HG03460 (cell line): Measurements from ENCODE around the gene DMAP1.

Source experiments
- ATAC-seq: cut with Tn5 transposase; IDR thresholded peaks from one replicate; pipeline ENCODE4 v1.9.1; 2021; ENCODE audit not compliant: unreplicated experiment

DMAP1 gene

DNA sequence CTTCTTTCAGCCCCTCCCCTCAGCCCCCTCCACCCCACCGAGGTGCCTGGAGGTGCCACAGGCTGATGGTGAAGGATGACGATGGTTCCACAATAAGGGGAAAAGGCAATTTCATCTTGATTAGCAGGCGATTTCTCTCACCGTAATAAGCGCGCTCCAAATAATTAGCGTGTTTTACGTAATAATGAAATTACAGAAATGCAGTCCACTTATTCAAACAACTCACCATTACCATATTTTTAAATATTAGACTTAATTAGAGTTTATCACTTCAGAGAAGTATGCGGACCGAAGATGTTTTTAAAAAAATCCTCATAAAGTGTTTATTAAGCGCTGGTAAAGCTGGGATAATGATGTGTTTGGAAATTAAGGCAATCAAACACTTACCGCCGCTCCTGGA, 14.9 kb downstream of the DMAP1 start:
- no peak for ATAC-seq

DNA sequence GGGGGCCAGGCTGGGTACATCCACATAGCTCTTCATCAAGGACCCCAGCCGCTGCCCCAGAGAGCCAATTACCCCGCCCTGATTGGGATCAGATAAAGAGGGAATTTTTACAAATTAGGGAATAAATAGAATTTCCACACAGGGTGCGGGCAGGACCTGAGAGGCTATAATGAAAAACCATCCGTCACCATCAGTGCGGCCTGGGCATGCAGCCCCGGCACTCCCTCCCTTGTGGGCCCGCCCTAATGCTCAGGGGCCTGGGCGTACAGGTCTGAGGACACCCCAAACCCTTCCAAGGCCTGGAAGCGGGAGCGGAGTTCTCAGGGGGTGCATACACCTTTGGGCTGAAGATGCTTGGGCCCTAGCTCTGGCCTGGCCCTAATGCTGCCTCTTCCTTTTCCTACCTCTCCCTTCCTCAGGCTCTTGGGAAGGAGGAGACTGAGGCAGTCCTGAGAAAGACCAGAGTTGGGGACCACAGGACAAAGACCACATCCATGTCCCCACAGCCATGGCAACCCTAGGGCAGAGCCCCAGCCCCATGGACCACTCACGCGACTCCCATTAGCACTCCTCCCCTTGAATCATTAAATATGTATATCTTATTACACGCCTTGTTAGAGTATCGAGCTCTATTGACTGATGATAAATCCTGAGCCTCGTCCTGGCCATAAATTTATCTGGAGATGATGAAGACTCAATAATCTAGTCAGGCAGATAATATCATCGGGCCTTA, 16.3 kb downstream of the DMAP1 start:
- no peak for ATAC-seq

DNA sequence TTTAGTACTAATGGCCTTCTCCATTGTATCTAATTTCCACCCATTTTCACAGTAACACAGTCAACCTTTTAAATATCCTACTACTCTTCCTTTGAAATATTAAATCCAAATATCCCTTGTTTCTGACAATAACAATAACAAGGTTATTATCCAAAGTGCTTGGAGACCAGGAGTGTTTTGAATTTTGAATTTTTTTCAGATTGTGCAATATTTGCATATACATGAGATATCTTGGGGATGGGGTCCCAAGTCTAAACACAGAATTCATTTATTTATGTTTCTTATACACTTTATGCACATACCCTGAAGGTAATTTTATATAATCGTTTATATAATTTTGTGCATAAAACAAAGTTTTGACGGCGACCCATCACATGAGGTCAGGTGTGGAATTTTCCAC, 17.5 kb downstream of the DMAP1 start:
- ATAC-seq = no peak

DNA sequence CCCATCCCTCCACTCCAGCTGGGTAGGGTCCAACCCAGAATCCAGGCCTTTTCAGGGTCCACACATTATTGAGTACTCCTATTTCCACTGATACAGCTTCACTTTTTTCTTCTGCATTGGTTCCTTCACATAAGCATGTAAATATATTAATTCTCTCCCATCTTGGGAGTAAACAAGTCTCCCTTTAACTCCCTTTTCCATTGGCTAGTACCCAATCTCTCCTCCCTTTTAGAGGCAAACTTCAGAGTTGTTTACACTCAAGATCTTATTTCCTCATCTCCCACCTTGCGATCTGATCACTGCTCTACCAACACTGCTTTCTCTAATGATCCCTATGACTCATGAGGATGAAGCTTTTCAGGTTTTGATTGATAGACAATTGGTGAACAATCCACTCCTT, 20.3 kb downstream of the DMAP1 start:
- ATAC-seq = no peak

DNA sequence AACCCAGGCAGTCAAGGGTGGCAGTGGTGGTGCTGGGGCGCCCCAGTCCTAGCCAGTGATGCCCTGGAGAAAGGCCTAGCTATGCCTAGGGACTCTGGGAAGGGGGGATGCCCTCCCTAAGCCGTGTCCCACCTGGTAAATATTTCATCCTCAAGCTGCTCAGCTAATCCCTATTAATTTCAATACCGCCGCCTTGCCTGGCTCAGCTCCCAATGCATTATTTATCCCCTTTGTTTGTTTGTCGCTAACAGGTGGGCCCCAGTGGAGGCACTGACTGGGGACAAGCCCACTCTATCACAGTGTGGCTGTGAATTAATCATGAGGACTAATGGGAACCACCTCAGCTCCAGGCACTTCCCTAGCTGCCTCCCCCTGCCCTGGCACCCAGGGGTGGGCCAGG, 22.5 kb downstream of the DMAP1 start:
- no peak for ATAC-seq

DNA sequence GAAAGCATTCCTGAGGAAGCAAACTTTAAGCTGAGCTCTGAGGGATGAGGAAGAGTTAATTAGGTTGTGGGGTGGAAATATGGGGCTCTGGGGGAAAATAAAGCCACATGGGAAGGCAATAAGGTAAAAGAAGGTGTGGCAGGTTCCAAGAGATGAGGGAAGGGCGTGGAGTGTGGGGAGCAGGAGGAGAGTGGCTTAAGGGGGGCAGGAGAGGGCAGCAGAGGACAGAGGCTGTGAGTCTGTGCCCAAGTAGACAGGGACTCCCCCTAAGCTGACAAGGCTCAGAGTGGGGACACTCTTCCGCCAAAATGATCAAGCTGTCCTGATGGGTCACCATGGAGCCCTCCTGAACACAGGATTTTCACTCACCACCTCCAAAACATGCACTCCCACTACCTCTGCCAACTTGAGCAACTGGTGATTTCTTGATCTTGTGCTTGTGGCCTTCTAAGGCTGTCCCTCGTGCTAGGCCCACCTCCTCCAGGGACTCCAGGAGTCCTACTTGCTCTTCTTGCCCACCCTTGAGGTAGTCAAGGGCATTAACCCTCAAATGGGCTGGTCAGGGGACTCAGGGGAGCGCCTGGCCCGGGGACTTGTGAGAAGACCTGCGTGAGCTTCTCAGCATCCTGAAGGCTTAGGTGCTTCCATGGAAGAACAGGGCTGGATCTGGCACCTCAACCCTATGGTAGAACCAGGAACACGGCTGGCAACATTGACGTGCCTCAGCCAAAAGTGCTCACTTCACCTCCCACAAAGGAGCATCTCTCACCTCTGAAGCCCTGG, 23.4 kb downstream of the DMAP1 start:
- ATAC-seq = no peak

DNA sequence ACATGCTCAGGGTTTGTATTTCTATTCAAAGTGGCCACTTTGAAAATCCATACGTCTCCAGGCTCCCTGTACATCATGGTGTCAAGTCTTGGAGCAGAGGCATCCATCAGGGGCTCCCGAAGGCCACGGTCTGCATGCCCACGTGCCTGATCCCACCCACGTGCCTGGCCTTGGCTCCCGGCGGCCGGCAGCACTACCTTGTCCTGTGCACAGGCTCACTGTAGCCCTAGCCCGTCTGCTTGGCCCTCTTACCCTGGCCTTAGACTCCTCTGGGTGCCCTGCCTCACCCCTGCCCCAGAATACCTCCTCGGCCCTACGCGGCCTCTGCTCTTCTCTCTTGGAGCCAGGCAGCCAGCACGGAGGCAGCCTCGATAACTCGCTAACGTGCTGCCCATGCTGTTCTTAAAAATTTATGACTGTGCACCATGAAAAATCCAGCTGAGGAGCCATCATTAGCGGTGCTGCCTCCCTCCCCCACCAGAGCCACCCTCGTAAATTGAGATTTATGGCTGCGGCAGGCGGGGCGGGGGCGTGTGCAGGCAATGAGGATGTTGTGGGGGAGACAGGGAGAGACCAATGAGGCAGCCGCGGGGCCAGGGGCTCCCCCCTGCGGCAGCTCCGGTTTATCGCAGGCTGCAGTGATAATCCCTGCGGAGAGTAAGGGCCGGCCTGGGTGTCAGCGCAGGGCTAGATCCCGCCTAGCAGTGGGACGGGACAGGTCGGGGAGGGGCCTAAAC, 24.6 kb downstream of the DMAP1 start:
- no peak for ATAC-seq

DNA sequence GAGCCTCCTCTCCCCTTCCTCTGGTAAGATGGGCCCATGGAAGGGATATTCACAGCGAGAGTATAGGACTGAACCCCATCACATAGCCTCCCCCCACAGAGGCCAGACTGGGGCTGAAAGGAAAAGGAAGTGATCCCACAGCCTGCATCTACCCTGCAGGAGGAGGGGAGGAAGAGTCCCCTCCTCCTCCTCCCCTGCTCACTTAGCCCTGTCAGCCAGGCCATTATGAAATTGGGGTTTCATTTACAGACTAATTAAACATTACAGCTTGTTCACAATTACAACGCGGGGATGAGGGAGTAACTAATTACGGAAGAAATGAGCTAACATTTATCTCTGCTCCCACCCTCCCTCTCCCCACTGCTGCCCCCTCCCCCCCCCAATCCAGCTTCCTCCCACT, 25.4 kb downstream of the DMAP1 start:
- ATAC-seq = no peak

DNA sequence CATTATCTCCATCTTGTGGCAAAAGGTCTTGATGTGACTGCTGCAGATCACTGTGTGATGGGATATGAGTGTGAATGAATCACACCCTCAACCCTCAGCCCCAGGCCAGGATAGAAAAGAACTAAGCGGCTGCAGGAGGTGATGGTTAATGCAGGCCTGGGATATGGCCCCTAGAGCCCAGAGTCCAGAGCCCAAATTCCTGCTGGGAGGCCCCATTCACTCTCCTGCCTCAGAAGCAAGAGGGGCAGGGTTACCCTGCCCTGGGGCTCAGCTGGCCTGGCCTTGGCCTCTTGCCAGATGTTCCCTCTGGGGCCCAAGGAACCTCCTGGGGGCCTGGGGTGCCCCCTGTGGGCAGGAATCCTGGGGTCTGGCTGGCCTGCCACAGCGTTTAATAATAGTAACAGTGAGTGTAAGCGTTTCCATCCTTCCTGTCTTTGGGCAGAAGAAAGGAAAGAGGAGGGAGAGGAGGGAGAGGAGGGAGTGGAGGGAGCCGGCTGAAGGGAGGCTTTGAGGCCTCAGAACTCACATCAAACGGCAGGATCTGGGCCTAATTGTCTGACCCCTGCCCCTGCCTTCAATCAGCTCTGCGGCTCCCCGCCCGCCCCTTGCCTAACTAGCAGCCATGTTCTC, 26.2 kb downstream of the DMAP1 start:
- no peak for ATAC-seq

DNA sequence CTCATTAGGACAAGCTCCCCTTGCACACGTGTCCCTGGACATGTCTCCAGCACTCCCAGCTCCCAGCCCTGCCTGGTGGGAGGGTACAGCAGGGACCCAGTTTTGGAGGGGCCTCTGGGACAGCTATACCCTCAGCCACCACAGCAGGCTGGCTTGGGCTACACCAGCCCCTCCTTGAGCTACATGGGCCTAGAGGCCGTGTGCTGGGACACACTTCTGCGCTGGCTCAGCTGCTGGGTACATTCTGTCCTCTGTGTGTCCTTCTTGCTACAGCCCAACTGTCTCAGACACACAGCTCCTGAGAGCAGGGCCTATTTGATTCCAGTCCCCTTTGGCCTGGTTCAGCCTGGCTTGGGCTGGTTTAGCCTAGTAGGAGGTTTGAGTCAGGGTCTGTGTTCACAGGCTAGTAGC, 26.7 kb downstream of the DMAP1 start:
- no peak for ATAC-seq

DNA sequence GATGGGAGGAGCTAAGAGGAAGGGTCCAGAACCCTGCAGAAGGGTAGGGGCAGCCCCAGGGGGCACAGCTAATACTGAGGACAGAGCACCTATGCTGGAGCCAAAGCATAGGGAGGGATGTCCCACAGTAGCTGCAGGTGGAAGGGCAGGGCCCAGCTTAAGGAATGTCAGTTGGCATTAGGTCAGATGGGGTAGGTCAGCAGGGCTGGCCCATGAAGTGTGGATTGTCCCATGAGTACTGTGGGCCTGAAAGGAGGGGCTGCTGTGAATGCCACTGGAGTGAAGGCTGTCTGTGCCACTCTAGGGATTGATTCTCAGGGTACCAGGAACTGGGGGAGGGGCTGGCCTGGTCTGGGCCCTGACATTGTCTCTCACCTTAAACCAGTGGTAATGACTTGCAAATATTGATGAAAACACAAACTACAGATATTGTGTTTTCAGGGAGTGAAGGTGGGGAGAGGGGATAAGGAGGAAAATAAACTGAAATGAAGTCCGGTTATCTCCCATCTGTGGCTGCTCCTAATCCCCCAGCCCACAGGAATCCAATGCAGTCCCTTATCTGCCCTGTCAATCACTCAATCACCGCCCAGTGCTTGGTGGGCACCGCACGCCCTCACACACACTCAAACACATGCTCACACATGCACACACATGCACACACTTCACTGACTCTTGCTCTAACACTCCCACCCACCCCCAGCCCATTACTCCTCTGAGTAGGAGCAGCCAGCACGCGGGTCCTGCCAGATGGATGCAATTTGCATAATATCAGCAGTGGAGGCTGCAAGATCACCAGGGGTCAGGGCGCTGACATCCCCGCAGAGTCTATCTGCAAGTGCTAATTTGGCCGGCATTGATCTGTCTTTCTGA, 27.8 kb downstream of the DMAP1 start:
- ATAC-seq = no peak

DNA sequence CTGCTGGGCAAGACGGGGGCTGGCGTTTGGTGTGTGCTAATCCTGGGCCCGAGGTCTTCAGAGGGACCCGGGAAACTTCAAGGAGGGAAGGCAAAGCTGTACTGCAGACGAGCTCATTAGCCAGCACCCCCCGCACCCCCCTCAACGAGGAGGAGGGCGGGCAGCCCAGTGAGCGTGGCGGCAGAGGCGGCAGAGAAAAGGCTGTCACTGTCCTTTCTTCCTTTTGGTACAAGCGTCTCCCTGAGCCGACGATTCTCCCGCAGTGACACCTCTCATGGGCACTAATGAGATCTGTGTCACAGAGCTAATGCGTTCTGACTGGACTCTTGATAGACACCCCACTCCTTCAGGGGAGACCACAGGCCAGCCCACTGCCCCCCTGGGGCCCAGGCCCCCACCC, 29.5 kb downstream of the DMAP1 start:
- ATAC-seq = no peak

DNA sequence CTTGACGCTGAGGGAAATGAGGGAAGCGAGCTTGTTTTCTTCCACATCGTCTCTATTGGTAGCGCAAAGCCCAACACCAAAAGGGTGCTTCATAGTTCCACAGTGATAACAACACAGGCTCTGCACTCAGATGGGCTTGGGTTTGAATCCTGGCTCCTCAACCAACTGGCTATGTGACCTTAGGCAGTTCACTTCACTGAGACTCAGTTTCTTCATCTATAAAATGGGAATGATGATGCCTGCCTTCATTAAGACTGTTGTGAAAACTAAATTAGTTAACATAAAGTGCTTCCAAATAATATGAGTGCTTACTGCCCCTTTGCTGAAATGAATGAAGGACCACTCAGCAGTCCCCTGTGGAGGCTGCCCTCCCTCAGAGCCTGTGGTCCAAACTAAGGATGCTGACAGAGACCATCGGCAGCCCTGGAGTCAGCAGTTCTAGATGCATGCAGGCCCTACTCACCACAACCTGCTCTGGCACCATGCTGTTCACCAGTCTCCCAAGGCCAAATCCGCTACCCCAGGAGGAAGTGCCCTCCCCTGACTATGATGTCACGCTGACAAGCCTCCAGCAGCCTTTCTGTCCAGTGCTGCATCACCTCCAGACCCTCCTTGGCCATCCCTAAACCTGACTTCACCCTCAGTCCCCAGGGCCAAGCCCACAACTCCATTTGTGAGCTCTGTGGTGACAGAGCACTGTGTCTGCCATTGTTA, 30.7 kb downstream of the DMAP1 start:
- no peak for ATAC-seq

DNA sequence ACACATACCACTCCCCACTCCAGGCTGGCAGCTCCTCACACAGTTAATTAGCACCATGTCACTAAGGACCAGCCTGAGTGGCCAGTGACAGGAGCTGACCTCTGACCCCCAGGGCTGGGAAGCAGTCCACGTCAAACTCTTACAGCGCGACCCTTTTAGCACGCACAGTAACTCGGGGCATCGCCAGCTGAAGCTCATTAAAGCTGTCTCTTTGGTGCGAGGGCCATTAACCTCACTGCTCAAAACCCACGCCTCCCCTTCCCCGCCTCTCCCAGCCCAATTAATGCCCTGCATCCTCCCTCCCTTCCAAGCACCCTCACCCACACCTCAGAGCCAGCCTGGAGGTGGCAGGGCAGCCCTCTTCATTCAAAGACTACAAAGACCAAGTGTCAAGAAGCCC, 31.7 kb downstream of the DMAP1 start:
- no peak for ATAC-seq

DNA sequence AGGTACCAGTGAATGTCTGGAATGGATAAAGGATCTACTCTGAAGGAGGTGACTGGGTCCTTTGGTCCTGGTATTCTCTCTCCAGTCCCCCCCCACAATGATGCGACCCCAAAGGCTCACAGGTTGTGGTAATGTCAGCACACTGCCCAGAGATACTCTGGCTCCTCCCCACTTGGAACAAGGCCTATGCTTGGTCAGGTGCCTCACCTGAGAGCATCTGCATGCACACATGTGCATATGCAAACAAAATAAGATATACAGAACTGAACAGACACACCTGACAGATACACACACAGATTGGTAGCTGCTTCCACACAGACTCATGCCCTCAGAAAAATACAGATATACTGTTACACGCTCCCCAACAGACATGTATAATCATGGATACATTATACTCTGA, 33.5 kb downstream of the DMAP1 start:
- no peak for ATAC-seq

DNA sequence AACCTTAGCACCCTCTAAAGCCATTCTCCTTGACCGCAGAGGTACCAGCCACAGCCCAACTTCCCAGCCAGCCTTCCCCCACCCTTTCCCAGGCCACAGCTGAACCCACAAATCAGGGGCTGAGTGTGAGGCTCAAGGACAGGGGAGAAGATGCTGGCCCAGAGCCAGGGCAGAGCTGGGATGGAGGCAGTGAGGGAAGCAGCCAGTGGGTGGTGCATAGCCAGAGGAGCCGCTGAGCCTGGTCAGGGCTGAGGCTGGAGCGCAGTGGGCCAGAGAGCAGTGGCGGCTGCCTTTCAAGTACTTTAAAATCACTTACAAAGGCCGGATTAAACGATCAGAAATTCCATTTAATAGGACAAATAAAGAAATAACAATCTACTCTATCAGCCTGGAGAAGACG, 36.3 kb downstream of the DMAP1 start:
- ATAC-seq = no peak

DNA sequence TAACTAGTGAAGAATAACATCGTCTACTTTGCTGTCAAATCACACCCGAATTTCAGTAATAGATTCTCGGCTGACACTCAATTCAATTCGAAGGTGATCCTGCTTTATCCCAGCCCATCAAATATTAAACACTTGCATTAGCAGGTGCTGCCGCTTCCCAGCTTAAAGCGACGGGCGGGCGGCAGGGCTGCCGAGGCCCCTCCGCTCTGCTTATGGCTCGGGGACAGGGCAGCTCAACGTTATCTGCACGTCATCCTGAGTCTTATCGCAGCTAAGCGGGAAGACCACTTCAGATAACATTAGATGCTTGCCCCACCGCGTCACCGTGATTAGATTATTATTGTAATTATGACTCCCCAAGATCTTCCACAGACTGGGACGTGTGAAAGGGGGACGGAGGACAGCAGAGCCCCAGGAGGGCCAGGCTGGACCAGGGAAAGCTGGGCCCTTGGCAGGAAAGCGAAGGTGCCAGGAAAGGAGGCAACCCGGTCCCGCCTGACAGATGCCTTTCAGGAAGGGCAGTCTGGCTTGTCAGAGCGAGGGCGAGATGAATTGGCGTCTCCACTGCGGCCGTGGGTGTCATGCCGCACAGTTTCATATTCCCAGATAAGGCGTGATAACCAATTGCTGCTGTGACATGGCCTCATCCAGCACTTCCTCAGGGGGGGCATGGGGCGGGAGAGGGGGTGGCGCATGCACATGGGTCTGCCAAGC, 37.0 kb downstream of the DMAP1 start:
- ATAC-seq = no peak

DNA sequence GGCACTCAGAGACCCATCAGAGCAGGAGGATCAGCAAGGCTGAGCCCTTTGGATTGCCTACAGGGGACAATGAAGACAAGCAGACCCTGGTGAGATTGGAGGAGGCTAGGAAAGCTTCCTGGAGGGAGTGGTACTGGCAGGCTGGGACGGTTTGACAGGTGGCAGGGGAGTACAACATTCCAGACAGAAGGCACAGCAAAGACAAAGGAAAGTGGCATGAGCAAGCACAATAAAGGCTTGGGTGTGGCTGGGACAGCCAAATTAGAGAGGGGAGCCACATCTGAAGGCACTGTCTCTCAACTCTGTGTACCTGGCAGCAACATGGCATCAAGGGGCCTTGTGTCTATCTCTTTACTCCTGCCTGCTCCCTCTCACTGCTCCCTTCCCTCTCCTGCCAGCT, 38.2 kb downstream of the DMAP1 start:
- no peak for ATAC-seq

DNA sequence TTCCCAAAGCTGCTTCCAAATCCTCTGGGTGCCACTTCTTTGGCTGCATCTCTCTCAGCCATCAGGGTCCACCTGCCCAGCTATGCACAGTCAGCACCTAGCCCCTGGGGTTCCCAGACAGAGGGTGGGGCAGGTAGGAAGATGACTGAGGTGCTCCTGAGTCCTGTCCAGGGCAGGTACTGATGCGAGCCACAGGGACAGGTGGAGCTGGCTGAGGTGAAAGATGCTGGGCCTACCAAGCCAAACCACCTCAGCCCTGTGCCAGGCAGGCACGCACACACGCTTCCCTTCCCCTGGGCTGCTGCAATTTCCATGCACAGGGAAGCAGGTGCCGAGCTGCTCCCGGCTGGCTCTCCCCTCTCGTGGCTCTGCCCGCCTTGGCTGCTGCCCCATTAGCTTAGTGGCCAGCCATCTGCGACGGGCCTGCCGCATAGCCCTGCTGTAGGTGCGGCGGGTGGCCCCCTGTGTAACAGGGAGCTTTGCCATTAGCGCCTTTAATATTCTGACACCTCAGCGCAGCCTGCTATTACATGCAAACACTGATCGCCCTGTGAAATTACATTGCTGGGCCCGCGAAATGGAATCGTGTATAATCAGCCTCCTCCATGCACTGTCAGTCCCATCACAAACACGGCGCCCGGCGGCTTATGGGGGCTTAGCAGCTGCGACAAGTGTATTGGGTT, 38.9 kb downstream of the DMAP1 start:
- no peak for ATAC-seq
